Activated T-helper 1 cell treated with Interleukin-2 at 50 U/mL for 16 hours (primary cell): Measurements from ENCODE around the gene TXNDC12.
A peak's percentile ranks its signal among the peaks of the same experiment; 100 is the strongest.
"Not testable (repeated sequence)": the region's sequence is repeated elsewhere in the genome, so short reads cannot be mapped to it uniquely, and the experiment has no call there.

Experiments used
- DNase-seq: peaks from one replicate; pipeline ENCODE4 v3.0.0-alpha.2; 2020; ENCODE audit warnings: low read depth

Gene TXNDC12

DNA sequence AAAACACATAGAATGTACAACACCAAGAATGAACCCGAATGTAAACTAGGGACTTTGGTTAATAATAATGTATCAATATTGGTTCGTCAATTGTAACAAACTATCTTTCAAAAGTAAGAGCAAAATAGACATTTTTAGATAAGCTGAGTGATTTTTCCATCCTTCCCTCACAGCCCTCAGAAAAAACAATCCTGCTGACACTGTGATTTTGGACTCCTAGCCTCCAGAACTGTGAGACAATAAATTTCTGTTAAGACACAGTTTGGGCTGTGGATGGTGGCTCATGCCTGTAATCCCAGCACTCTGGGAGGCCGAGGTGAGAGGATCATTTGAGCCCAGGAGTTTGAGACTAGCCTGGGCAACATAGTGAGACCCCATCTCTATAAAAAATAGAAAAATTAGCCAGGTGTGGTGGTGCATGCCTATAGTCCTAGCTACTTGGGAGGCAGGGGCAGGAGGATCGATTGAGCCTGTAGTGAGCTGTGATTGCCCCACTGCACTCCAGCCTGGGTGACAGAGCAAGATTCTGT lies 9.3 kb downstream of the TXNDC12 start:
- DNase-seq = not testable (repeated sequence)

DNA sequence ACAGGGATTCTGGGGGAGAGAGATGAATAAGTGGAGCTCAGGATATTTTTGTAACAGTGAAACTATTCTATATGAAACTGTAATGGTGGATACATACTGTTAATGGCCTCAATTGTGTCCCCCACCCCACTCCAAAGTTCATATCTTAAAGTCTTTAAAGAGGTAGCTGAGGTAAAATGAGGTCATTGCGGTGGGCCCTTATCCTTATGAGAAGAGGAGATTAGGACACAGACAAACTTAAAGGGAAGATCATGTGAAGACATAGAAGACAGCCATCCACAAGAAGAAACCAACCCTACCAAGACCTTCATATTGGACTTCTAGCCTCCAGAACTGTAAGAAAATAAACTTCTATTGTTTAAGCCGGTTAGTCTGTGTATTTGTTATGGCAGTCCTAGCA lies 9.8 kb downstream of the TXNDC12 start:
- no peak for DNase-seq

DNA sequence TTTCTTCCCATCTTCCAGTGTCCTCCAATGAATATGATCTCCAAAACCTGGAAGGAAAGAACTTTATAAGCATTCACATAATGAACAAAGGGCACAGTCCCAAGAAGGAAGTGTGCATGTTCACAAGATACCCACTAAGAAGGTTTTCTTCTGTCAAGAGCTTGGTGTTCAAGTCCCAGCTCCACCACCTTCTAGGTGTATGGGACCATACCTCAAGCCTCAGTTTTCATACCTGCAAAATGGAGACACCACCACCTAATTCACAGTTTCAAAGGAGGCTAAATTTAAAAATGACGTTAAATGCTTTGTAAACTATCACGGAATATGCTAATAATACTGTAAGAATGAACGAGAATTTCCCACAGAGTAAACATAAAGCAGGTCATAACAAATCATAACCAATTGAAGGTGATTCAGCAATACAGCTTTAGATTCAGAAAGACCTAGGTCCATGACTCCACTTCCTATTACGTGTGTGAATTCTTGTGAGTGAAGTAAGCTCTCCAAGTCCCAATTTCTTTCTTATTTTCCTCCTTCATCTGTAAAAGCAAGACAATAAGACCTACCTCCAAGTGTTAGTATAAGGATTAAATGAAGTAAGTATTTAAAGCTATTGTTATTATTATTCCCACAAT lies 13.3 kb downstream of the TXNDC12 start:
- DNase-seq = no peak

DNA sequence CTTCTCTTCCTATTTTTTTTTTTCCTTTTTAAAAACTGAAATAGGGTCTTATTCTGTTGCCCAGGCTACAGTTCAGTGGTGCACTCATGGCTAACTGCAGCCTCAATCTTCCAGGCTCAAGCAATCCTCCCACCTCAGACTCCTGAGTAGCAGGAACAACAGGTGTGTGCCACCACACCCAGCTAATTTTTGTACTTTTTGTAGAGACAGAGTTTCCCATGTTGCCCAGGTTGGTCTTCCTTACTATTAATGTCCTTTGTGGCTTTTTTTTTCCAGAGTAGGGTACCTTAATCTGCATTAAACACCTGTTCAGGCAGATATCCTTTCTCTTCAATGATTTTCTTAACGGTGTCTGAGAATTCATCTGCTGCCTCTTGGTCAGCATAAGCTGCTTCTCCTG lies 17.1 kb downstream of the TXNDC12 start:
- DNase-seq = no peak

DNA sequence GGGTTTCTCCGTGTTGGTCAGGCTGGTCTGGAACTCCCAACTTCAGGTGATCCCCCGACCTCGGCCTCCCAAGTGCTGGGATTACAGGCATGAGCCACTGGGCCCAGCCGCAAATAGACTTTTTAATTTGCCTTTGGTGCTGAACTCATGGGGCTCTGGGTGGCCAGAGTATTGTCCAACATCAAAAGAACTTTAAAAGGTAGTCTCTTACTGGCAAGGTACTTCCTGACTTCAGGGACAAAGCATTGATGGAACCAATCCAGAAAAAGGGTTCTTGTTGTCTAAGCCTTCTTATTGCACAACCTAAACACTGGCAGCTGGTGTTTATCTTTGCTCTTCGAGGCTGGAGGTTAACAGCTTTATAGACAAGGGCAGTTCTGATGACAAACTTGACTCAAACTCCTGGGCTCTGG lies 17.6 kb downstream of the TXNDC12 start:
- DNase-seq = no peak

DNA sequence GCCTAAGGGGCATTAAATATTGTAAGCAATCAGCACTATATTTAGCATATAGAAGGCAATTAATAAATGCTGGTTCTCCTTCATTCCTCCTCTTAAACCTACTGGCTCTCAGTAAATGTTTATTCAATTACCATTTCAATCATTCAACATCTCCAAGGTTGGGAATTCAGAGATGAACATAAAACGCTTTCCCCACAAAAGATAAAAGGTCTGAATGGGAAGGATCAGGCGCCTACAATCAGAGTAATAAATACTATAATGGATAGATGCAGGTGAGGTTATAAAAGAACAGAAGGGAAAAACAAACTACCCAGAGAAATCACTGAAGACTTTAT lies 21.0 kb downstream of the TXNDC12 start:
- no peak for DNase-seq

DNA sequence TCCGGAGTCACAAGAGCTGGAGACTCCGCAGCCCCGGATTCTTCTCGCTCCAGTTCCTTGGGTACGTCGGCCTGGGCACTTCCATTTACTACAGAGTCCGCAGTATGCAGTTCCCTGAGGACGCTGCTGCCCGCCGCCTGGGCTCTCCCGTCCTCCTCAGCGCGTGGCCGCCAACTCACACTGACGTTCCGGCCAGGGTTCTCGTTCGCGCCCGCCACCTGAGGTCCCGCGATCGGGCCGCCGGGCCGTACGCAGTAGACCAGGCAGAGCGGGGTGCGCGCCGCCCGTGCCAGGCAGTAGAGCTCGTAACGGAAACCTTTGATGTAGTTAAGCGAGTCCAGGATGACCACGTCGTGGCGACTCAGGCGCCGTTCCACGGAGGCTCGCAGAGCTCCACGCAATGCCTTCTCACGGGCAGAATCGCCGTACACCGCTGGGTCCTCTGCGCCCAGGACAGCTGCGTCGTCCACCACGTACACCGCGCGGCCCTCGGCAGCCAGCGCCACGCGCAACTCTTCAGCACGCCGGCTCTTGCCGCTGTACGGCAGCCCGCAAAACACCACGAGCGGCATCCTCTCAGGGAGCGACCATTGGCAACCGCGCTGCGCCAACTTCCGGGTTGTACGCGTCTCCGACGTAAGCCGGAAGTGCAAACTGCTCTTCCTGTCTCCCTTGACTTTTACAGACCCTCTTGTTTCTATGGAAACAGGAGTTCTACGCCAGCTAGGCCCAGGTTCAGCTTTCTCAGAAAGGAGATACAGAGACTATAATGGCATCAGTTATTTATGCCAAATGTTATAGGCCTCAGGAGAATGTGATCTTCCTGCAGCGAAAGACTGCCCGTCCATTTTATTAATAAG lies 21.6 kb downstream of the TXNDC12 start, which contains the start of gene KTI12:
Gene KTI12, minus strand, starts transcription at position 621 of the 860 bp plus-strand sequence. Its CDS starts 49 bp downstream, at position 572.
- DNase-seq = peak; percentile 82

DNA sequence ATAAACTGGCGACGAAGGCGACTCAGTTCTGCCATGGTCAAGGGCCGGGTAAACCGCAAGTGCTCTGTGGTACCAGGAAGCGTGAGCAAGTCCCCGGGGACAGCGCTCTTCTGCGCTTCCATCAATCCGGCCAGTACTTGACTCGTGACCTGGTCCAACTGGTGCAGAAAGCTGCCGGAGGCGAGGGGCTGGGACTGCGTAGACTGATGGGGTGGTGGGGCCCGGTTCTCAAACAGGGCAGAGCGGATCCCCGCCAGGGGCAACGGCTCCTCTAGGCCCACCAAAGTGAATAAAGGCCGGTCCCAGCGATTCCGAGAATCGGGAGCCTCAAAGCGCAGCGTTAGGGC lies 22.2 kb downstream of the TXNDC12 start:
- no peak for DNase-seq

DNA sequence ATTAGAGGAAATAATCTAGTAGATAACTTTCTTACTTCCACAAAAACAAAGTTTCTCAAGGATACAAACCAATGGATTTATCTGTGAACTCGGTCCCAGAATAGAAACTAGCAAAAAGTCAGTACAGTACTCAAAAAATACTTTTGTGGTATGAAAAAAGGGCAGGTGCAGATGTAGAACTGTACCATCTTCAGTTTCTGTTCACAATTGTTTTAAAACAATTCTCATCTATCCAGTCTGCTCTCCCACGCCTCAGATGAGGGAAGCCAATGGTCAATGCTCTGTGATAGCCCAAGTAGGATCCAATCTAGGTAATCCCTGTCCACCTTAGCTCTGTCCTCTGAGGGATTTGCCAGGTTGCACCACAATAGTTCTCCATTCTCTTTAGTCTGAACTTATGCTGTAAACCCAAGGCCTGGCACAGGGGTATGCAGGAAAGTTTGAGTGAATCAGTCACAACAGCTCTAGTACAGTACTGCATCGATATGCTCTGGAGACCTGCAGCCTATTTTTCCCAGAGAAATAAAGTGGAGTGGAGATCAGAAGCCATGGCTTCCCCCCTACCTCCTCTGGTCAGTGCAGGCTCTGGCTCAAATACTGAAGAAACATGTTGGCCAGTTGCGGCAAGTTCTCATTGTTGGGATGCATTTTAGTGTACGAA lies 22.7 kb downstream of the TXNDC12 start:
- DNase-seq = no peak

DNA sequence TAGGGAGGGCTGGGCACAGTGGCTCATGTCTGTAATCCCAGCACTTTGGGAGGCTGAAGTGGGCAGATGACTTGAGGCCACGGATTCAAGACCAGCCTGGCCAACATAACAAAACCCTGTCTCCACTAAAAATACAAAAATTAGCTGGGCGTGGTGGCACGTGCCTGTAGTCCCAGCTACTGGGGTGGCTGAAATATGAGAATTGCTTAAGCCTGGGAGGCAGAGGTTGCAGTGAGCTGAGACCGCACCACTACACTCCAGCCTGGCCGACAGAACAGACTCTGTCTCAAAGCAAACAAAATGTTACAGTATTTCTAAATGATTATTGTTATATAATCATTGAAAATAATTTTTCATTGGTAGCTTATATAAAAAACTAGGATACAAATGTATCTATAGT lies 26.2 kb downstream of the TXNDC12 start:
- DNase-seq = not testable (repeated sequence)

DNA sequence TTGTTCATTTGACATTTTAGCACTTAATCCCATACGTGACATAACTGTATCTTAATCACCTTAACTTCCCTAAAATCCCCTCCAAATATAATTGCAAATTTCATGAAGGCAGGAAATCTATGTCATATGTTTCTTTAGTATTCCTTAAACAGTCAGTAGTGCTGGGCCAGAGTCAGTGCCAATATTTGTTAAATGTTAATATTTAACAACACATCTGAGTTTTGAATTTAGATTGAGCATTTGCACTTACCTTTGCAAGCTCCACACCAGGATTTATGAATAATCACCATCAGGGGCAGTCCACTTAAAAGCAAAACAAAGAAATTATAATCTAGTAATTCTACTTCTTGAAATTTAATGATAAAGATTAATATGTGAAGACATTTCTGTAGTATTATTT lies 26.7 kb downstream of the TXNDC12 start:
- DNase-seq = no peak

DNA sequence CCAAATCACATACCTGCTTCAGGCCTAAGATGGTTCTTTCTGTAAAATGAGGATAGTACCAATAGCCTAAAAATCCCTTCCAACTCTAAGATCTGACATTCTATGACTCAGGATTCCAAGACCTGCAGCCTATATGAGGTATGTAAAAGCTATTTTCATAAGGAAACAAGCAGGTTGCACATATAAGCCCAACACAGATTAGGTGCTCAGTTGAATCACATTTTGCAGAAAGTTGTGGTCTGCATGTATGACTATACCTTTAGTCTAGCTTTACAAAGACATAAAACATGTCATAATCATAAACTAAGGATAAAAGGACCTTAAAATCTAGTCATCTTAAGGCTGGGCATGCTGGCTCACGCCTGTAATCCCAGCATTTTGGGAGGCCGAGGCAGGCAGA lies 28.7 kb downstream of the TXNDC12 start:
- DNase-seq = no peak

DNA sequence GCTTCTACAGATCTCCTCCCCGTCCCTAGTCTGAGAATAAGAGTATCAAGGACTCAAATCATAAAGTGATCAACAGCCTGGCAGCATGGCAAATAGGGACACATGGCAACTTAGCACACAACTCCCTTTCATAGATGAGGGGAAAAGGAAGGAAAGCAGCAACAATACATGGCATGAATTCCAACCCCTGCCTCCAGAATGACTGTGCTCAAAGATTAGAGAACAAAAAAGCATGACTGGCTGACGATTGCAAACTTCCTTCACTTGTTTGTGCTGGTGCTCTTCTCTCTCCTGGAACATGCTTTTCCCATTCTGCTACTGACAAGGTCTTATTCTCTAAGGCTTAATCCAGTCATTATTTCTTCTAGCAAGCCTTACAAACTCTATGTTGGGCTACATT lies 32.9 kb downstream of the TXNDC12 start:
- no peak for DNase-seq

DNA sequence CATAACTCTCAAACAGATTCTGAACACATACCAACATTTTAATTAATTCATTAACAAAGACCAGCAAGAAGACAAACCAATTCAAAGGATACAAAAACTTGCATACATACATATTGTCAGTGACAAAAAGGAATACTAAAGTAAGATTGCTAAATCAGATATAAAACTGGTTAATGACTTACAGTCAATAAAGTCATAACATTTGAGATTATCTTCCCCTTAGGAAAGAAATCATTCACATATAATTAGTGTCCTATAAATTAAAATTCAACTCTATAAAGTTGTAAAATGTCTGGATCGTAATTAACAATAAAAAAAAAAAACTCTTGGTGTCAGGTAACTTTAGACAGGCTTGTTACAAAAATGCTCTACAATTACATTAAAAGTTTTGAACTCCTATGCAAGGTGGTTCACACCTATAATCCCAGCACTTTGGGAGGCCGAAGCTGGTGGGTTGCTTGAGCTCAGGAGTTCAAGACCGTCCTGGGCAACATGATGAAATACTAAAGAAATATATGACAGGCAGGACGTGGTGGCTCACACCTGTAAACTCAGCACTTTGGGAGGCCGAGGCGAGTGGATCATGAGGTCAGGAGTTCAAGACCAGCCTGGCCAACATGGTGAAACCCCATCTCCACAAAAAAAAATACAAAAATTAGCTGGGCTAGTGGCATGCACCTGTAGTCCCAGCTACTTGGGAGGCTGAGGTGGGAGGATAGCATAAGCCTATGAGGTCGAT lies 46.8 kb downstream of the TXNDC12 start:
- no peak for DNase-seq

DNA sequence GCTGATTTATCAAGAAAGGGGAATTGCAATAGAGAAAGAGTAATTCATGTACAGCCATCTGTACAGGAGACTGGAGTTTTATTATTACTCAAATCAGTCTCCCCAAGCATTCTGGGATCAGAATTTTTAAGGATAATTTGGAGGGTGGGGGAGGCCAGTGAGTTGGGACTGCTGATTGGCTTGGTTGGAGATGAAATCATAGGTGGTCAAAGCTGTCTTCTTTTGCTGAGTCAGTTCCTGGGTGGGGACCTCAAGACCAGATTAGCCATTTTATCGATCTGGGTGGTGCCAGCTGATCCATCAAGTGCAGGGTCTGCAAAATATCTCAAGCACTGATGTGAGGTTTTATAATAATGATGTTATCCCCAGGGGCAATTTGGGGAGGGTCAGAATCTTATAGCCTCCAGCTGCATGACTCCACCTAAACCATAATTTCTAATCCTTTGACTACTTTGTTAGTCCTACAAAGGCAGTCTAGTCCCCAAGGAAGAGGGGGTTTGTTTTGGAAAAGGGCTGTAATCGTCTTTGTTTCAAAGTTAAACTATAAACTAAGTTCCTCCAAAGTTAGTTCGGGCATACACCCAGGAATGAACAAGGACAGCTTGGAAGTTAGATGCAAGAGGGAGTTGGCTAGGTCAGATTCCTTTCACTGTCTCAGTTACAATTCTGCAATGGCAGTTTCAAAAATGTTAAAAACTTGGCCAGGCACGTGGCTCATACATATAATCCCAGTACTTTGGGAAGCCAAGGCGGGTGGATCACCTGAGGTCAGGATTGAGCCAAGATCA lies 47.6 kb downstream of the TXNDC12 start:
- no peak for DNase-seq

DNA sequence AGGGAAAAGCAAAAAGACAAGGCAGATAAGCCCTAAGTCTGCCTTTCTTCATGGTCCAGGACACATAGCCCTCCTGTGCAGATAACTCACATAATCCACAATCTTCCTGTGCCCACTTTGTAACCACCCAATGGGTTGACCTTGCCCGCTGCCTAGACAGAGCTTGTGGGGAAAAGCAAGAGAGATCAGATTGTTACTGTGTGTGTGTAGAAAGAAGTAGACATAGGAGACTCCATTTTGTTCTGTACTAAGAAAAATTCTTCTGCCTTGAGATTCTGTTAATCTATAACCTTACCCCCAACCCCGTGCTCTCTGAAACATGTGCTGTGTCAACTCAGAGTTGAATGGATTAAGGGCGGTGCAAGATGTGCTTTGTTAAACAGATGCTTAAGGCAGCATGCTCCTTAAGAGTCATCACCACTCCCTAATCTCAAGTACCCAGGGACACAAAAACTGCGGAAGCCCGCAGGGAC lies 48.9 kb downstream of the TXNDC12 start:
- DNase-seq = not testable (repeated sequence)

DNA sequence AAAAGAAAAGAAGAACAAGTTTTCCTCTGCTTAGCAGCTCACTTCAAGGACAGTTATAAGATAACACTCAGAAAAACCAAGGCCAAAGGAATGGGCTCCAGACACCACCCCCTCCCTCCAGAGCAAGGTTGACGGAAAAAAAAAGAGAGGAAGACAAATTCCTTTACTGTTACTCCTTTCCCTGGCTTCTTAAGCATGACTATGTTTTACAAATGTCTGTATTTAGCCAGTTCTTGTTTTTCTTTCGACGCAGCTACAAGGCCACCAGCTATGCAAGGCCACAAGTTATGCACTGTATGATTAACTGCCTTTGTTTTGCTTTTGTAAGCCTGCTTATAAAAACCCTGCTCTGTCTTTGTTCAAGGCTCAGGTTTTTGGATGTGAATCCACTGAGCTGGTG lies 49.4 kb downstream of the TXNDC12 start:
- DNase-seq = not testable (repeated sequence)

DNA sequence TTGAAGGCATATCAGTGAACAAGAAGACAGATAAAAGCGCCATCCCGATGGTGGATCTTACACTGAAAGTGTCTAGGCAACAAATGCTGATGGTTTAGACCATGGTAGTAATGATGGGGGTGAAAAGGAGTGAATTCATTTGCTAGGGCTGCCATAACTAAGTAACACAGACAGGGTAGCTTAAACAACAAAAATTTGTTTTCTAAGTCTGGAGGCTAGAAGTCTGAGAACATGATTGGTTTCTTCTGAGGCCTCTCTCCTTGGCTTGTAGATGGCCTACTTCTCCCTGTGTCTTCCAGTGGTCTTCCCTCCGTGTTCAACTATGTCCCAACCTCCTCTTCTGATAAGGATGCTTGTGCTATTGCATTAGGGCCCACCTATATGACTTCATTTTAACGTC lies 51.1 kb downstream of the TXNDC12 start:
- no peak for DNase-seq

DNA sequence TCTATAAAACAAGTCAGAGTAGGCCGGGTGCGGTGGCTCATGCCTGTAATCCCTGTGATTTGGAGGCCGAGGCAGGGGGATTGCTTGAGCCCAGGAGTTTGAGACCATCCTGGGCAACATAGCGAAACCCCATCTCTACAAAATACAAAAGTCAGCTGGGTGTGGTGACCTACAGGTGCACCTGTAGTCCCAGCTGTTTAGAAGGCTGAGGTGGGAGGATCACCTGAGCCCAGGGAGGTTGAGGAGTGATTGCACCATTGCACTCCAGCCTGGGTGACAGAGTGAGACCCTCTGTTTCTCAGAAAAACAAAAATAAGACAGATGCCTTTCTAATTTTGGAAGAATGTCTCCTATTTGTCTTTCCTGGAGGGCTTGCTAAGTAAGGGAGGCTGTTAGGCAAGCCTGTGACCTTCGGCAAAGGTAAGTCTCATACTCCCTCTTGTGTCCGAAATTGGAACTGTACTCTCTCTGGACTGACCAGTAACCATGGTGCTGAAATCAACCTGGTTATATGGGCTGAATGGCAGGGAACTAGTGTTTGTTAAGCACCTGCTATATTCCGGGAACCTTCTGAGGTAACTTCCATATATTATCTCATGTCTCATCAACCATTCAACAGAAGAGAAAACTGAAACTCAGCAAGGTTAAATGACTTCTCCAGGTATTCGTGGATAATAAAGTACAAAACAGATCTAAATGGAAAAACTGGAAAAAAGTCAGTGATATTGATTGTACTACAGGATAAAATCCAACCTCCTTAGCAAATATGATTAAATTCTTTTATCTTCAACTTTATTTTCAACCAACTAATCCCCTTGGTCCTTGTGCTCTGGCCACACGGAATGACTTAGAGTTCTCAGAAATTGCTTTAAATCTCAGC lies 52.7 kb downstream of the TXNDC12 start:
- no peak for DNase-seq

DNA sequence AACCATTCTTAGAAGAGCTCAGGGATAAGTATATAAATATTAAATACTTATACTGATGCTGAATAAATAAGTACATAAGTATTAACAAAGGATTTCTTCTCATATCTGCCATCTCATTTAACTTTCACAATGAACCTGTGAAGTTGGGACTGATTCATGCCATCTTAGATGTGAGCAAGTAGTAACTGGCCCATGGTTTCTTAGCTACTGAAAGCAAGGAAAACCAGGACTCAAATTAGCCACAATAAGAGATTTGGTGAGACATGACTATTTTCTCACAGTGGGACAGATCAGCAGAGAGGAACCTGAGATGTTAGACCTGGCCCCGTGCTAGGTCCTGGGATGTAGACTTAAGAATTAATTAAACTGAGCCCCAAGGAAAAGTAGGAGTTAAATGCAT lies 56.3 kb downstream of the TXNDC12 start:
- DNase-seq = no peak
